CD14-positive monocyte (primary cell): ENCODE results near the gene POLR2J2. TPM values are rescaled to one million over a fixed set of nuclear protein-coding genes. Genes with fewer than 3 reads are reported as not detected.
"Not testable (repeated sequence)": the region's sequence is repeated elsewhere in the genome, so short reads cannot be mapped to it uniquely, and the experiment has no call there.

Experiments
- DNase-seq, 3 donors: peaks; one replicate each; pipeline ENCODE4 v3.0.0-alpha.2; 2011 to 2022
- H2AFZ ChIP-seq: 2 replicates; pipeline ENCODE4 v1.6.0; 2012; ENCODE audit warnings: mild to moderate bottlenecking, low read depth, low read length, inconsistent platforms; ENCODE audit not compliant: insufficient read depth, poor library complexity, severe bottlenecking
- H3K27ac ChIP-seq, 2 donors: 1 replicate in 1 of 2; 2 replicates in 1 of 2; pipeline ENCODE4 v1.5.1; 2012 to 2013; ENCODE audit warnings: low read length in 2 of 2, control low read depth in 1 of 2, inconsistent platforms in 1 of 2, low read depth in 1 of 2, mild to moderate bottlenecking in 1 of 2
- H3K27me3 ChIP-seq, 2 donors: one replicate each; pipeline versions ENCODE4 v1.6.0 to v1.6.1; 2011 to 2013; ENCODE audit warnings: low read length in 2 of 2; ENCODE audit not compliant: control insufficient read depth in 2 of 2, insufficient read depth in 2 of 2
- H3K36me3 ChIP-seq, 2 donors: replicated peaks in 1 of 2; 1 replicate in 1 of 2; 2 replicates in 1 of 2; pipeline versions ENCODE4 v1.5.1 to v1.6.1; 2012 to 2013; ENCODE audit warnings: low read length in 2 of 2, control low read depth in 1 of 2, inconsistent platforms in 1 of 2, mild to moderate bottlenecking in 1 of 2; ENCODE audit not compliant: insufficient read depth in 2 of 2, control insufficient read depth in 1 of 2
- H3K4me1 ChIP-seq, 2 donors: 1 replicate in 1 of 2; 2 replicates in 1 of 2; pipeline versions ENCODE4 v1.5.1 to v1.6.1; 2012 to 2013; ENCODE audit warnings: low read length in 2 of 2, control low read depth in 1 of 2, inconsistent platforms in 1 of 2, mild to moderate bottlenecking in 1 of 2, moderate library complexity in 1 of 2; ENCODE audit not compliant: insufficient read depth in 2 of 2, control insufficient read depth in 1 of 2
- H3K4me2 ChIP-seq: replicated peaks from 2 replicates; pipeline ENCODE3; 2012; ENCODE audit warnings: low read length, moderate library complexity, mild to moderate bottlenecking; ENCODE audit not compliant: poor library complexity, severe bottlenecking; ENCODE audit errors: extremely low read depth
- H3K4me3 ChIP-seq, 3 experiments: fragments of 200-600 bp in 1 of 3; sonication (generic) in 1 of 3; replicated peaks in 1 of 3; 1 replicate in 2 of 3; 2 replicates in 1 of 3; pipeline ENCODE4 v1.5.1; 2011 to 2013; ENCODE audit warnings: low read length in 3 of 3, mild to moderate bottlenecking in 3 of 3, control low read depth in 2 of 3, low read depth in 2 of 3, inconsistent platforms in 1 of 3, moderate library complexity in 1 of 3
- H3K79me2 ChIP-seq: 2 replicates; pipeline ENCODE4 v1.6.0; 2012; ENCODE audit warnings: mild to moderate bottlenecking, control low read depth, inconsistent platforms, low read length, moderate library complexity; ENCODE audit not compliant: insufficient read depth
- H3K9ac ChIP-seq: 2 replicates; pipeline ENCODE4 v1.6.0; 2017; ENCODE audit warnings: low read length, mild to moderate bottlenecking; ENCODE audit not compliant: insufficient read depth, poor library complexity, severe bottlenecking
- H3K9me3 ChIP-seq, 2 donors: replicated peaks in 1 of 2; 1 replicate in 1 of 2; 2 replicates in 1 of 2; pipeline versions ENCODE4 v1.5.1 to v1.6.1; 2012 to 2013; ENCODE audit warnings: low read length in 2 of 2, control low read depth in 1 of 2; ENCODE audit not compliant: control insufficient read depth in 1 of 2, insufficient read depth in 1 of 2
- H4K20me1 ChIP-seq: 2 replicates; pipeline ENCODE4 v1.6.0; 2012; ENCODE audit warnings: mild to moderate bottlenecking, low read length, control low read depth, moderate library complexity; ENCODE audit not compliant: insufficient read depth
- H3K27ac Mint-ChIP-seq, 7 donors: one replicate each; pipeline ENCODE4 v1.8.0; 2020; ENCODE audit warnings: mild to moderate bottlenecking in 7 of 7, mixed read lengths in 7 of 7, moderate library complexity in 6 of 7, inconsistent platforms in 2 of 7
- H3K27me3 Mint-ChIP-seq, 3 donors: one replicate each; pipeline ENCODE4 v1.8.0; 2021 to 2022; ENCODE audit warnings: low read depth in 3 of 3, mild to moderate bottlenecking in 3 of 3, mixed read lengths in 3 of 3, moderate library complexity in 3 of 3, inconsistent platforms in 1 of 3
- H3K36me3 Mint-ChIP-seq, 2 donors: one replicate each; pipeline ENCODE4 v1.8.0; 2020; ENCODE audit warnings: mixed read lengths in 2 of 2, inconsistent platforms in 1 of 2, mild to moderate bottlenecking in 1 of 2
- H3K4me1 Mint-ChIP-seq: one replicate; pipeline ENCODE4 v1.8.0; 2020; ENCODE audit warnings: mild to moderate bottlenecking, mixed read lengths
- H3K4me3 Mint-ChIP-seq, 2 donors: one replicate each; pipeline ENCODE4 v1.8.0; 2020; ENCODE audit warnings: mild to moderate bottlenecking in 2 of 2, mixed read lengths in 2 of 2, moderate library complexity in 1 of 2
- H3K9me3 Mint-ChIP-seq, 7 donors: one replicate each; pipeline ENCODE4 v1.8.0; 2020 to 2022; ENCODE audit warnings: mixed read lengths in 7 of 7, mild to moderate bottlenecking in 6 of 7, moderate library complexity in 6 of 7, inconsistent platforms in 2 of 7
- WGBS: methylation state at CpG from one replicate; pipeline ENCODE4 v1.1.5; 2013; ENCODE audit warnings: missing lambda C conversion rate; ENCODE audit not compliant: insufficient coverage; 5-methylcytosine and 5-hydroxymethylcytosine counted together
- intact Hi-C, 2 donors: fragments of 100-400 bp; cut with micrococcal nuclease; formaldehyde crosslinking; loops; one replicate each; pipeline versions ENCODE4 v1.15.0 to v1.15.1; 2023
- polyA plus RNA-seq, 3 donors: library from polyadenylated mRNA; depleted of rRNA in 1 of 3; unstranded in 2 of 3; stranded (reverse) in 1 of 3; fragments of 300-500 nt in 2 of 3; fragments of >200 nt in 1 of 3; fragmentation: Illumina TruSeq in 2 of 3; gene quantifications; 1 replicate in 2 of 3; 2 replicates in 1 of 3; pipeline ENCODE4 v1.2.3, GENCODE V29; 2012 to 2021

Gene POLR2J2
- polyA plus RNA-seq, 3 donors, result 1.1 to 5.5 (median 1.2) TPM

DNA sequence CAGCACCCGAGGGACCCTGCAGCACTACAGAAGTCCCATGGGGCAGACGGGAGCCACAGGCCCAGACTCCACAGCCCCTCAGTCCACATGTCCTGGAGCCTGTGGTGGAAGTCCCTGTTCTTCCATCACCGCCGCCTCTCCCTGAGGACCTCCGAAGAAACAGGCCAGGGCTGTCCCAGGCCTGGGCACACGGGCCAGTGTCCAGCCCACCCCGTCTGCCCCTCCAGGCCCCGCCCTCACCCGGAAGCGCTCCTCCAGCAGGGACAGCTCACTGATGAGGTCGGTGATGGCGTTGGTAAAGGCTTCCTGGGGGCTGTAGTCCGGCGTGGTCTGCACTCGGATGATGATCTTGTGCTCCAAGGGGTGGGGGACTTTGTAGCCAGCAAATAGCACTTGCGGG is 4.6 kb downstream of the POLR2J2 start:
- H3K27ac Mint-ChIP-seq, H3K27me3 ChIP-seq, H4K20me1 ChIP-seq, H3K79me2 ChIP-seq, H2AFZ ChIP-seq, intact Hi-C loops, DNase-seq, H3K4me2 ChIP-seq, H3K4me3 ChIP-seq, H3K9me3 Mint-ChIP-seq, H3K36me3 ChIP-seq, H3K27ac ChIP-seq, H3K9me3 ChIP-seq, H3K4me1 Mint-ChIP-seq, H3K27me3 Mint-ChIP-seq, H3K9ac ChIP-seq, H3K4me1 ChIP-seq, H3K36me3 Mint-ChIP-seq, H3K4me3 Mint-ChIP-seq: not testable (repeated sequence)
- no CpG with 5 or more reads among the region's 16 CpGs for WGBS

GRCh38 chr7:102664765-102665164 is 6.7 kb downstream of the POLR2J2 start:
- no CpG with 5 or more reads among the region's 11 CpGs for WGBS
- H3K9me3 ChIP-seq, H3K27ac Mint-ChIP-seq, H2AFZ ChIP-seq, H3K9me3 Mint-ChIP-seq, H3K79me2 ChIP-seq, H3K4me1 Mint-ChIP-seq, H4K20me1 ChIP-seq, H3K4me3 ChIP-seq, H3K36me3 ChIP-seq, intact Hi-C loops, DNase-seq, H3K27me3 Mint-ChIP-seq, H3K9ac ChIP-seq, H3K4me2 ChIP-seq, H3K4me1 ChIP-seq, H3K4me3 Mint-ChIP-seq, H3K36me3 Mint-ChIP-seq, H3K27me3 ChIP-seq, H3K27ac ChIP-seq: not testable (repeated sequence)

GRCh38 chr7:102649924-102650323 is 21.5 kb downstream of the POLR2J2 start, which contains the start of gene SPDYE2B:
TSS of gene SPDYE2B (plus strand) at chr7:102650319. CDS start at chr7:102652349, 2,030 bp downstream.
- H3K27me3 Mint-ChIP-seq, H3K9me3 ChIP-seq, H4K20me1 ChIP-seq, intact Hi-C loops, H3K27me3 ChIP-seq, H3K4me3 ChIP-seq, H3K4me1 Mint-ChIP-seq, H3K4me1 ChIP-seq, H3K9ac ChIP-seq, H3K4me3 Mint-ChIP-seq, H3K9me3 Mint-ChIP-seq, H3K36me3 ChIP-seq, H3K79me2 ChIP-seq, H3K4me2 ChIP-seq, H3K36me3 Mint-ChIP-seq, H3K27ac ChIP-seq, H2AFZ ChIP-seq, H3K27ac Mint-ChIP-seq, DNase-seq: not testable (repeated sequence)
- WGBS, result no CpG with 5 or more reads among the region's 4 CpGs

- DNase-seq, H3K4me2 ChIP-seq, H3K9me3 ChIP-seq, H3K27me3 Mint-ChIP-seq, H3K27ac Mint-ChIP-seq, H3K9me3 Mint-ChIP-seq, H3K27me3 ChIP-seq, intact Hi-C loops, H3K9ac ChIP-seq, H4K20me1 ChIP-seq, H3K4me3 ChIP-seq, H3K79me2 ChIP-seq, H3K4me1 ChIP-seq, H3K4me1 Mint-ChIP-seq, H3K4me3 Mint-ChIP-seq, H2AFZ ChIP-seq, H3K36me3 Mint-ChIP-seq, H3K36me3 ChIP-seq, H3K27ac ChIP-seq: not testable (repeated sequence)
- WGBS, result no CpG with 5 or more reads among the region's 7 CpGs
Measured at GRCh38 chr7:102647813-102648212, 23.6 kb downstream of the POLR2J2 start.
